GM18861 (cell line): ENCODE data around the gene MAP3K4.

Experiments used
- ATAC-seq: cut with Tn5 transposase; IDR thresholded peaks from one replicate; pipeline ENCODE4 v1.9.1; 2021; ENCODE audit not compliant: unreplicated experiment

Gene MAP3K4

DNA sequence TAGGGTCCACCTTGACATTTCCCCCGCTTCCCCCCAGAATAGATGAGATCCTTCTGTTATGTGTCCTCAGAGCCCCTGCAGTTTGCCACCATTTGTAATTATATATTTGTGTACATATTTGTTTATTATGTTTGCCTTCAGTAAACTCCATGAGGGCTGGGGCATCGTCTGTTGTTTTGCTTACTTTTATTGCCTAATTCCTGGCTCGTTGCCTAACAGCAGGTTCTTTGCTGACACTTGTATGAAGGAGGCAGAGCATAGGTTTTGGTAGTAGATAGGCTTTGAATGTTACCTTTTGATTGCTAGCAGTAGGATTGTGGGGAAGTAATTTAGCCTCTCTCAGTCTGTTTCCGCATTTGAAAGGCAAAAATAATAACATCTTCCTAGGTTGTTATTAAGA is 9.9 kb downstream of the MAP3K4 start:
- ATAC-seq: no peak

- no peak for ATAC-seq
These were observed 11.8 kb downstream of the MAP3K4 start for GRCh38 chr6:161003336-161003735.

GRCh38 chr6:161008245-161008644 is 16.7 kb downstream of the MAP3K4 start:
- ATAC-seq: no peak

GRCh38 chr6:161009991-161010390 is 18.4 kb downstream of the MAP3K4 start:
- no peak for ATAC-seq

DNA sequence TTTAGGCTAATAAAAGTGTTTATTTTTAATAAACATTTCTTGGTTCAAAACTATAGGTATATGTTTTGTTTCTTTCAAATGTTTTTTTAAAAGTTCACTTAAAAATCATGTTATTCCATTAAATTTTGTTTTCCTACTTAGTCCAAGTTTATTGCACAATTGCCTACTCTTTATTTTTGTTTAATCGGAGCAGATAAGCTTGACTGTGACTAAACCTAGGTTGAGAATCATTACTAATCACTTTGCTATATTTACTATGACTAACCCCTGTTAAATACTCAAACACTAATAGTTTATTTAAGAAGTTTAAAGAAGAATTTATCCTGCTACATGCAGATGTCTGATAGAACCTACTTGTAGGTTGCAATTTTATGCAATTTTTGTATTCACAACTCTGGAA is 18.8 kb downstream of the MAP3K4 start:
- no peak for ATAC-seq

DNA sequence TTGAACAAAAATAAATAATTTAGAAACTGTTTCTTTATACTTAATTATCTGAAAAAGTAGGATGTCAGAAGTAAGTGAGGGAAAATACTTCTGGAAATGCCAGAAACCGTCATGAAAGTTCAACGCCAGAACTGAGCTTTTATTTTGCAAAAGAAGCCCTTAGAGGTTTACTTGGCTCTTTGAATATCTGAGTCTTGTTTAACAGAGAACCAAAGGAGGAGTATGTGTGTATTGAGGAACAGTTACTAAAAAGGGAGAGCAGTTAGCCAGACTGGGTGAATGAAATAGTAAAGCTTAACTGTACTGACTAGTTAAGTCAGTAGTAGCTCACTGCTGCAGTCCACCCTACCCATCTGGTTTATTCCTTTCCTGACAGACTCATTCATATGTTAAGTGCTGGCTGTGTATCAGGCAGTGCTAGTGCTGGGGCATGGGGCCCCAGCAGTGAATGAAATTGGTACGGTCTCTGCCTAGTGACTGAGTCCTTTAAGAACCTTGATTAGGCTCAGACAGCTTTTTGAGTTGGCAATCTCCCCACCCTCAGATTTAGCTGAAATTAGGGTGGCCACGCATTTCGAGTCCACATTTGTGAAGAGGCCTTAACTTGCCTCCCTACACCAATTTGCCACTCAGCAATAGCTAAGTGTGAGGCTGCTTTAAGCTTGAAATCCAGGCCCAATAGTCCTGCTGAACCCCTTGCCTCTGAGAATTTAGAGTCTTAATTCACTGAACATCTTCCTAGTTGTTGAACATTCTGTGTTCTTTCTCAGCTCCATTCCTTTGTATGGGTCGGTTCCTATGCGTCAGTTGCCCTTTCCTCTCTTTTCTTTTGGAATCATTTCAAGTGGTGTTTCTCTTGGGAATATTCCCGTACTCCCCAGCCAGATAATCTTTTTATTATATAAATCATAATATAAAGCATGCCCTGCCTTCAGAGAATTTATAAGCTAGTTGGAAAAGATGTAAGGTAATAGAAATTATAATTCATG is 20.2 kb downstream of the MAP3K4 start:
- no peak for ATAC-seq

DNA sequence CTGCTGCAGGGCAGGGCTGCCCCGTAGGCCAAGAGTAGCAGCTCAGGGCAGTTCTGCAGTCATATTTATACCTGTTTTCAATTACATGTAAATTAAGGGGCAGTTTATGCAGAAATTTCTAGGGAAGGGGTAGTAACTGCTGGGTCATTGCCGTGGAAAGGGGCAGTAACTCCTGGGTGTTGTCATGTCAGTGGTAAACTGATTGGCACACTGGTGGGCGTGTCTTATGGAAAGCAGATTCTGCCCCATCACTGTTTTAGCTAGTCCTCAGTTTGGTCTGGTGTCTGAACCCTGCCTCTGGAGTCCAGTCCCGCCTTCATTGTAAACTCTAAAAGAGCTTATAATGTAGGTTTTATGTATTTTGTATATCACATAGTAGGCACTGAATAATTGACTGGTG is 22.1 kb downstream of the MAP3K4 start:
- no peak for ATAC-seq

DNA sequence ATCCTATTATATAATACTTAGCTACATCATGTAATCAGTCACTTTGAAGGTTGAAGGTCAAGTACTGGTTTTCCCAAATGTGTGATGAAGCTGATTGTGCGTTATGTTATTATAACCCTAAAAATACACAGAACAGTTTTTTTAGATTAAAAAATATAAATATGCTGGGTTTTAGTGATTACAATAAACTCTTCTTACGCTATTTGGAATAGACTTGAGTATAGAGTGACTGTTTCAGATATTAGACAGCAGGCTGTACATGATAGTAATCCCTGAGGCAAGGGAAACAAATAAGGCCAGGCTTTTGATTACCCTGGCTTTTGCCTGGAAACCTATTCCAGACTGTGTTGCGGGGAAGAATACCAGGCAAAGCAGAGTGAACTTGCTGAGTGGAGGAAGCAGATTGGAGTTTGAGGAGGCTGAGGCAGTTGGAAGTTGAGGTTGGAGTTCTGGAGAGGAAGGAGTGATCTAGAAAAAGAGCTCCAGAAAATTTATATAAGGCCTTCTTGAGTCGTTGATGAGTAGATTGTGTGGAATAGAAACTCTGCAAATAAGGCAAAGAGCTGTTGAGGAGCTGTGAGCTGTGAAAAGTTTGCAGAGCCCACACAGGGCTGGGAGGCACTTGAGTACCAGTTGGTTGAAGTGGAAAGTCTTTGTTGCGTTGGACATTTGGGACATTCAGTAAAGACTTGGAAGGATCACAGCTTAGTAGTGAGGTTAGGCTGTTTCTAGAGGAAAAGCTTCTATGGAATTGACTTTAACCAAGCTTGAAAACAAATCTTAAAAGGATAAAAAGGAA is 26.4 kb downstream of the MAP3K4 start:
- no peak for ATAC-seq

- no peak for ATAC-seq
These were observed 27.8 kb downstream of the MAP3K4 start for GRCh38 chr6:161019324-161019839.

DNA sequence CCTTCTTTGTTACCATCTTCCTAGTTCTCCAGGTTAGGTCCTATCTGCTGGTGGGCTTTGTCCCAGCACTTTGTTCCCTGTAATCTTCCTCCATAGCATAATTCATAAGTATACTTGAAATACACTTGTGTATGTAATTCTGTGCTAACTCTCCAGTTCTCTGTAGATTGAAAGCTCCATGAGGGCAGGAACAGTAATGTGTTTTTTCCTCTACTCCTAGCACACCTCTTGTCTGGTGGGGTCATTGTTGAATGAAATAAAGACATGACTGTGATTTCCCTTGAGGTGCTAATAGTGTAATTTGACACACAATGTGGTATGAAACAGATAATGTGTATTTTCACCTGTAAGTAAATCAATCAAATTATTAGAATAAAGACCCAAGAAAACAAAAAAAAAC is 30.0 kb downstream of the MAP3K4 start:
- ATAC-seq: no peak

GRCh38 chr6:161021998-161022743 is 30.6 kb downstream of the MAP3K4 start:
- ATAC-seq: no peak

DNA sequence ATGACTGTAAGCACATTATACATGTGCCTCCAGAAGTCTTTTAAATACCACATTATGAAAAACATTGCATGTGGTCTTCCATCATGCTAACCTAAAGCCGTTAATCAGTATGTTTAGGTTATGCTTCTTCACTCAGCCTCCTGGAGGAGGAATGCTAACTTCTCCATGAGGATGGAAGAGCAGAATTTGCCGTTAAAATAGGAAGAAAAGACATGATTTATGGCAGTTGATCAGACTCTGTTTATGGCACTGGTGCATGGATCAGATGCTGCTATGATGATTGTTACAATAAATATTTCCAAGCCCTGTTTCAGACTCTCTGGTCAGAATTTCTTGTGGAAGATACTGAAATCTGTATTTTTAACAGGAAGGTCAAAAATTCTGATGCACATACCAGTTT is 31.7 kb downstream of the MAP3K4 start:
- no peak for ATAC-seq

- ATAC-seq: no peak
These were observed 32.9 kb downstream of the MAP3K4 start for GRCh38 chr6:161024364-161024920.

GRCh38 chr6:161027385-161027784 is 35.8 kb downstream of the MAP3K4 start:
- ATAC-seq: no peak

GRCh38 chr6:161029195-161029809 is 37.7 kb downstream of the MAP3K4 start:
- peak; percentile 81 for ATAC-seq

DNA sequence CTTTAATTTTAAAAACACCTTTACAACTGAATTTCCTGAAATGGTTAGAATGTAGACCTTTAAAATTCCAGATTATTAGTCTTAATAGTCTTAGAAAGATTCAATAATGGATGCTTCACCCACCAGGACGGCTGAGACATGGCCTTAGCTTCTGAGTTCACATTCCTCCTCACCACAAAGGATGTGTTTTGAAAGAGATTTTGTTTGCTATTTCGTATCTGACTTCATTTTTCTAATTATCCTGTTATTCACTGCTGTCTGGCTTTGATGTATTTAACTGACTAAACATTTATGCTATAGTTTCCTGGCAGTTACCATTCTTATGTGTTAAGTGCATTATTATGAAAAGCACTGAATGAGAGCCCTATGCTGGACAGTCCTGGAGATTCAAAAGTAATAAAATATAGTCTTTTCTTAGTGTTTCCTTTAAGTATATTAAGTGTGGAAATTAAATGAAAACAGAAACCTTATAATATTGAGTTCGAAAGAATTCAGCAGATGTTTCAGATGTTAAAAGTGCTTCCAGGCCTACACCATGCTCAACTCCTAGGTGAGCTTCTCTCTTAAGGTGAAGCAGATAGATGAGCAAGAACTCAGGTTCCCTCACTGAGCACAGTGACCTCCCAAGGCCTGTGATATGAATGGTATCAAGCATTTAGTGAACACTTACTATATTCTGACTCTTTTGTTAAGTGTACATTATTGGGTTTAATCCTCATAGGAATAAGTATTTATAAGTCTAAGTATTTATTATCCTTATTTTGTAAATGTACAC is 40.3 kb downstream of the MAP3K4 start:
- no peak for ATAC-seq

DNA sequence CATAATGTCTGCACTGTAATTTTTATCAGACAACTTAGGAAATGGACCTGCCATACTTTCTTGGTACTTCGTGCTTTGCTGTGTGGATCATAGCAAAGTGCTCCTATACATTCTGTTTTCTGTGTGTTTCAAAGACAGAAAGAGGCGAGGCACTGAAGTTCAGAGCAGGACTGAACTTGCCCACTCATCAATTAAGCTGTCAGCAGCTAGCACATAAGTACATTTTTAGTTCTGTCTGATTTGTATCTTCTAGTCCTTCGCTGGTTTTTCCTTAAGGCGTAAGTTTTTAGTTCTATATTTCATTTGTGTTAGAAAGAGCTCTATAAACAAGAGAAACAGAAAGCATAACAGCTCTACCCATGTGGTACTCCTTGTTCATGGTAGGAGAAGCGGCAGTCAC is 42.1 kb downstream of the MAP3K4 start:
- no peak for ATAC-seq

DNA sequence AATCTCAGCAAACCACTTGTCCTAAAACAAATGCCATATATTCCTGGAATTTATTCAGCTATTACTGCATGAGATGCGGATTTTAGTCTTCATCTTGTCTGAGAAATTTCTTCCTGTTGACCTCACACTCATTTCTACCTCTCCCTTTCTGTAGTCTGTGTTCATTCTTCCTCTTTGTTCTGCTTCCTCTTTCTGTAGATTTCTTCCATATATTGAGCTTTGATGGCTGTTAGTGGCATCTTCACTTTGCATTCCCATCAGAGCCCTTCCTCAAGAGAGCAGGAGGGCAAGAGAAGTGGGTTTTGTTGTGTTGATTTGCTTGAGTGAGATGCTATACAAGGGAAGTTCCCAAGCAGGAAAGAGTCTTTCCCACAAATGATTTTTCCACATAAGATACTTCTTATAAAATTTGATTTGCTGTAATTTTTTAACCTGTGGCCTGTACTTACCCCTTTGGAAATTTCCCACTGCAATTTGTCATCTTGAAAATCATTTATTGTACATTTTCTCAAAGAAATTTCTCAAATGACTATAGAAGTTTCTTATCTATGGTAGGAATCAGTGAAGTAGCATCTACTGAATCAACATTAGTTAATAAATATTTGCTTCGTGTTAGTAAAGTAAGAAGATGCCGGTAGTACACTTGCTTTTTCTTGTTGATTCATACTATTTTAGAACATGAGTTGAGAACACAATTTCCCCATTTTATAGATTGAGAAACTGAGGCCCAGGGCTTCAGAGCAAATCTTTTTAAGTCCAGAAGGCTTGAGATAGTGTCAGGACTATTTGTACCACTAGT is 43.8 kb downstream of the MAP3K4 start:
- ATAC-seq: peak; percentile 34

- ATAC-seq: no peak
These were observed 44.4 kb downstream of the MAP3K4 start for GRCh38 chr6:161035981-161036263.
